Loucy (cell line): Measurements from ENCODE around the gene C17orf67.

Experiments
- EZH2phosphoT487 ChIP-seq: fragments of 200-600 bp; IDR thresholded peaks from 2 replicates; pipeline ENCODE4 v1.6.1; 2018; ENCODE audit warnings: antibody characterized with exemption, mild to moderate bottlenecking, moderate library complexity, borderline replicate concordance
- TF ChIP-seq, protein P1 (sequence below): fragments of 200-600 bp; sonication (generic); conservative IDR thresholded peaks from 2 replicates; pipeline ENCODE4 v1.5.1; 2014; ENCODE audit warnings: mild to moderate bottlenecking, antibody characterized with exemption, low read length

DNA sequence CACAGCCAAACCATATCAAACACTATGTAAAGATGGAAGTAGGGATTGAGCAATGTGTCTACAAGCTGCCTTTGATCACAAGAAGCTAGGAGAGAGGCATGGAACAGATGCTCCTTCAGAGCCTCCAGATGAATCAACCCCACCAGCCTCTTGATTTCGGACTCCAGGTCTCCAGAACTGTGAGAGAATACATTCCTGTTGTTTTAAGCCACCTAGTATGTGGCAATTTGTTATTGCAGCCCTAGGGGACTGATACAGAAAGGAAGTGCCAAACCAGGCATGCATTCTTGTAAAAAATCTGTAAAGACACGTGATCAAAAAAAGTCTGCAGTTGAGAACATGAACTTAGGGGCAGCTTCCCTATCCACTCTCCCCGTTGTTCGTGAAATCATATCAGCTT is 91.1 kb downstream of the C17orf67 start:
- TF ChIP-seq, protein P1, sequence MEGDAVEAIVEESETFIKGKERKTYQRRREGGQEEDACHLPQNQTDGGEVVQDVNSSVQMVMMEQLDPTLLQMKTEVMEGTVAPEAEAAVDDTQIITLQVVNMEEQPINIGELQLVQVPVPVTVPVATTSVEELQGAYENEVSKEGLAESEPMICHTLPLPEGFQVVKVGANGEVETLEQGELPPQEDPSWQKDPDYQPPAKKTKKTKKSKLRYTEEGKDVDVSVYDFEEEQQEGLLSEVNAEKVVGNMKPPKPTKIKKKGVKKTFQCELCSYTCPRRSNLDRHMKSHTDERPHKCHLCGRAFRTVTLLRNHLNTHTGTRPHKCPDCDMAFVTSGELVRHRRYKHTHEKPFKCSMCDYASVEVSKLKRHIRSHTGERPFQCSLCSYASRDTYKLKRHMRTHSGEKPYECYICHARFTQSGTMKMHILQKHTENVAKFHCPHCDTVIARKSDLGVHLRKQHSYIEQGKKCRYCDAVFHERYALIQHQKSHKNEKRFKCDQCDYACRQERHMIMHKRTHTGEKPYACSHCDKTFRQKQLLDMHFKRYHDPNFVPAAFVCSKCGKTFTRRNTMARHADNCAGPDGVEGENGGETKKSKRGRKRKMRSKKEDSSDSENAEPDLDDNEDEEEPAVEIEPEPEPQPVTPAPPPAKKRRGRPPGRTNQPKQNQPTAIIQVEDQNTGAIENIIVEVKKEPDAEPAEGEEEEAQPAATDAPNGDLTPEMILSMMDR: no peak
- no peak for TF ChIP-seq EZH2phosphoT487
